Suprapubic skin (tissue), 4 donors: ENCODE results near the gene WNT3. TPM values are rescaled to one million over a fixed set of nuclear protein-coding genes. Genes with fewer than 3 reads are reported as not detected.
A peak's percentile ranks its signal among the peaks of the same experiment; 100 is the strongest.
"Not testable (repeated sequence)": the region's sequence is repeated elsewhere in the genome, so short reads cannot be mapped to it uniquely, and the experiment has no call there.

ENCODE experiments used
- DNase-seq, 2 donors: peaks; one replicate each; pipeline ENCODE4 v3.0.0-alpha.2; 2019; ENCODE audit warnings: low spot score in 2 of 2
- H3K27ac ChIP-seq: fragments of 200-600 bp; sonication (generic); one replicate; pipeline ENCODE4 v1.5.1; 2019
- H3K27me3 ChIP-seq: fragments of 200-600 bp; sonication (generic); one replicate; pipeline ENCODE4 v1.5.1; 2019
- H3K36me3 ChIP-seq: fragments of 200-600 bp; sonication (generic); one replicate; pipeline ENCODE4 v1.5.1; 2019
- H3K4me1 ChIP-seq: fragments of 200-600 bp; sonication (generic); one replicate; pipeline ENCODE4 v1.5.1; 2019
- H3K4me3 ChIP-seq: fragments of 200-600 bp; sonication (generic); one replicate; pipeline ENCODE4 v1.5.1; 2019; ENCODE audit warnings: mild to moderate bottlenecking
- H3K9me3 ChIP-seq: fragments of 200-600 bp; sonication (generic); one replicate; pipeline ENCODE4 v1.5.1; 2019
- EP300 ChIP-seq: sonication (generic); formaldehyde crosslinking; IDR thresholded peaks from one replicate; pipeline ENCODE4 v1.6.1; 2017; ENCODE audit warnings: antibody characterized with exemption
- POLR2A ChIP-seq, 2 donors: fragments of 450-650 bp; IDR thresholded peaks; one replicate each; pipeline ENCODE4 v1.6.1; 2017; ENCODE audit warnings: antibody characterized with exemption in 2 of 2, mild to moderate bottlenecking in 2 of 2, moderate library complexity in 2 of 2
- POLR2AphosphoS5 ChIP-seq, 3 donors: sonication (generic); formaldehyde crosslinking; IDR thresholded peaks; one replicate each; pipeline ENCODE4 v1.6.1; 2017; ENCODE audit warnings: antibody characterized with exemption in 3 of 3
- WGBS: methylation state at CpG from one replicate; pipeline ENCODE4 v1.1.5; 2018; 5-methylcytosine and 5-hydroxymethylcytosine counted together
- total RNA-seq, 4 donors: library from RNA; depleted of rRNA; stranded (reverse); fragments of >200 nt; gene quantifications; one replicate each; pipeline ENCODE4 v1.1.0, GENCODE V29; 2016
- TF ChIP-seq, protein P1 (sequence below), 2 donors: fragments of 200-600 bp in 1 of 2; fragments of 450-650 bp in 1 of 2; sonication (generic) in 1 of 2; IDR thresholded peaks; one replicate each; pipeline ENCODE4 v1.5.1; 2016 to 2019; ENCODE audit warnings: antibody characterized with exemption in 2 of 2, mild to moderate bottlenecking in 1 of 2, moderate library complexity in 1 of 2

Gene WNT3
- total RNA-seq, 4 donors from 2014 or later = 39.3 to 84.9 (median 61.7) TPM

DNA sequence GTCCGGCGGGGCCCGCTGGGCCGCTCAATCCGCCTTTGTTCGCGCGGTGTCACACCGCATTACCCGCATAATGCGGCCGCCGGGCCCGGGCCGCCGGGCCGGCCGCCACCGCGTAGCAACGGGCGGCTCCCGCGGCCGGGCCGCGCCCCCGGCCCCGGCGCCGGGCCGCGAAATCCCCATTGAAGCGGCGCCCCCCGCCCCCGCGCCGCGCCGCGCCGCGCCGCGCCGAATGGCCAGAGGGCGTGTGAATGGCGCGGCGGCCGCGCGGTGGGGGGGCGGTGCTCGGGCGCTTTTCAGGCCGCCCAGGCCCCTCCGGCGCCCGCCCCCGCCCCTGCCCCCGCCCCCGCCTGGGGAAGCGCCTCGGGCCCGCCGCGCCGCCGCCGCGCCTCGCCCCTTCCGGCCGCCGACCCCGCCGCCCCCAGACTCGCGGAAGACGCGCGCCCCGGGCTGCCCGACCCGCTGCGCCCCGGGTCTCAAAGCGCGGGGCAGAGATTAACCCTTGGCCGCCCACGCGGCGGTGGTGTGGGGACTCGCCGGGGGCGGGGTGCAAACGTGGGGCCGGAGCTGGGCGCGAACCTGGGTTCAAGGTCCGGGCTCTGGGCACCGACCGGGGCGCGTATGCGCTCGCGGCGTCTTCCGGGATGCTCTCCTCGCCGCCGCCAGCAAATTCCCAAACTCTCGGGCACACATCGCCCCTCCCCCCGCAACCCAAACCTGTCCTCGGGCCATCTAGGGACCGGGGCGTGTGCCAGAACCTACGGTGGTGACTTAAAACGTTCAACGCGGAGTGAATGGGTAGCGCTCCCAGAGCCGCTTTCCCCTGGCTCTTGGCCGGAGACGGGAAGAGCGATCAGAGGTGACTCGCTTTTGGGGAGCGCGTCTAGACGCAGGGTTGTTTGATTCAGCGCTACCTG, 46.7 kb downstream of the WNT3 start:
- peak overlapping the region; percentile 58 for H3K27ac ChIP-seq
- H3K4me1 ChIP-seq = peaks cover 28% of the 10 kb centered on the region
- no peaks in the 10 kb centered on the region for H3K27me3 ChIP-seq
- no peaks in the 10 kb centered on the region for H3K36me3 ChIP-seq
- peak overlapping the region; percentile 64 for H3K4me3 ChIP-seq
- no peaks in the 10 kb centered on the region for H3K9me3 ChIP-seq
- 2% methylated on average over 23 of the region's 135 CpGs for WGBS
- TF ChIP-seq EP300 (no peak), POLR2AphosphoS5 (IDR thresholded peaks at IDR 0.05) (no peak), POLR2A (IDR thresholded peaks at IDR 0.05) (no peak)
- TF ChIP-seq, protein P1, sequence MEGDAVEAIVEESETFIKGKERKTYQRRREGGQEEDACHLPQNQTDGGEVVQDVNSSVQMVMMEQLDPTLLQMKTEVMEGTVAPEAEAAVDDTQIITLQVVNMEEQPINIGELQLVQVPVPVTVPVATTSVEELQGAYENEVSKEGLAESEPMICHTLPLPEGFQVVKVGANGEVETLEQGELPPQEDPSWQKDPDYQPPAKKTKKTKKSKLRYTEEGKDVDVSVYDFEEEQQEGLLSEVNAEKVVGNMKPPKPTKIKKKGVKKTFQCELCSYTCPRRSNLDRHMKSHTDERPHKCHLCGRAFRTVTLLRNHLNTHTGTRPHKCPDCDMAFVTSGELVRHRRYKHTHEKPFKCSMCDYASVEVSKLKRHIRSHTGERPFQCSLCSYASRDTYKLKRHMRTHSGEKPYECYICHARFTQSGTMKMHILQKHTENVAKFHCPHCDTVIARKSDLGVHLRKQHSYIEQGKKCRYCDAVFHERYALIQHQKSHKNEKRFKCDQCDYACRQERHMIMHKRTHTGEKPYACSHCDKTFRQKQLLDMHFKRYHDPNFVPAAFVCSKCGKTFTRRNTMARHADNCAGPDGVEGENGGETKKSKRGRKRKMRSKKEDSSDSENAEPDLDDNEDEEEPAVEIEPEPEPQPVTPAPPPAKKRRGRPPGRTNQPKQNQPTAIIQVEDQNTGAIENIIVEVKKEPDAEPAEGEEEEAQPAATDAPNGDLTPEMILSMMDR (IDR thresholded peaks at IDR 0.05) = no peak
- DNase-seq = peak in 1 of 2 donors; percentile 66

DNA sequence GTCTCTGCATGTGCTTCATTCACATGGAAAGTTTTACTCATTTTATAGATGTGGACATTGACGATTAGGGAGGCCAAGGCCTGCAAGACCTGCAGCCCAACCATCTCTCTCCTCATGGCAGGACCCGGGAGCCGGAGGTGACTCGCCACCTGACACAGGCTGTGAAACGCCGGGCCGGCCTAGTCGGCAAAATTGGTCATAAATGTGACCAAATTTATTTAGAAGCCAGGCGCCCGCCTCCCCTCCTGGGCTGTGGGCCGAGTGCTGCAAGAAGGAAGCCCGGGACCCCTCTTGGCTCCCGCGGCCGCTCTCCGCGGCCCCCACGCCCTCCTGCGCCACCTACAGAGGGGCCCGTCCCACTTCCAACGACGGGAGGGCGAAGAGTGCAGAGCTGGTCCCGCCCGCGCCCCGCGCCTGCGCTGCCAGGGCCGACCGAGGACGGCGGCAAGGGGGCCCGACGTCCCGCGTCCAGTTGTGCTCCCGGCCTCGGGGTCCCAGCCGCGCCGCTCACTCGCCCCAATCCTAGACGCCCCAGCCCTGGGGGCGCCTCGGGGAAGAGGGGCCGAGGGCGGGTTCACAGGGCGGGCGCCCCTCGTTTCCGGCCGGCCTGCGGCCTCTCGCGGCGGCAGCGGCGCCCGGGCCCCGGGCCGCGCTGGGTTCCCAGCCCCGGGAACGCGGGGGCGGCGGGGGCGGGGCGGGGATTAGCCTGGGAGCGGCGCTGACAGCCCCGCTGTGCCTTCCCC, 47.5 kb downstream of the WNT3 start:
- Histone ChIP-seq H3K27ac (peak overlapping the region; percentile 58), H3K9me3 (no peaks in the 10 kb centered on the region), H3K4me1 (peaks cover 28% of the 10 kb centered on the region), H3K36me3 (no peaks in the 10 kb centered on the region), H3K27me3 (no peaks in the 10 kb centered on the region), H3K4me3 (peak overlapping the region; percentile 64)
- peak; percentile 74 to 81 for DNase-seq
- no peak for TF ChIP-seq EP300
- no peak for TF ChIP-seq POLR2A (IDR thresholded peaks at IDR 0.05)
- TF ChIP-seq, protein P1 (IDR thresholded peaks at IDR 0.05) = no peak
- no peak for TF ChIP-seq POLR2AphosphoS5 (IDR thresholded peaks at IDR 0.05)
- WGBS = 8% methylated on average over 2 of the region's 73 CpGs

DNA sequence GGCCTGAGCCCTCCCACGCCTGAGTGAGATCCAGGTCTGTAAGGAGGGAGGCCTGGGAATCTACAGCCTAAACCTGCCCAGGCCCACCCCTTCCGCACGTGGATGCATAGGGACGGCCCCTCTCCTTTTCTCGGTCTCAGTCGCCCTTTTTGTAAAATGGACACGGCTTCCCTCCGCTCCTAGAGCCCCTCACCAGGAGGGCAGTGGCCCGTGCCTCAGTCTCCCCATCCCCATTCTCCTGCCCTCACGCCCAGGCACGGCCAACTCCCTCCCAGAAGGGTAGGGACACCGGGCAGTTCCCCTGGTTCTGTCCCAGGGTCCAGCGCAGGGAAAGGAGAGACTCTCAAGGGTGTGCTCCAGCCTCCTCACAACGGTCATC, 48.1 kb downstream of the WNT3 start:
- DNase-seq = peak; percentile 59 to 61
- WGBS = 69% methylated on average over 14 of the region's 14 CpGs
- no peak for TF ChIP-seq POLR2A (IDR thresholded peaks at IDR 0.05)
- TF ChIP-seq, protein P1 (IDR thresholded peaks at IDR 0.05) = no peak
- no peak for TF ChIP-seq POLR2AphosphoS5 (IDR thresholded peaks at IDR 0.05)
- TF ChIP-seq EP300 = no peak
- no peak overlapping the region for H3K27ac ChIP-seq
- no peaks in the 10 kb centered on the region for H3K36me3 ChIP-seq
- no peak overlapping the region for H3K4me3 ChIP-seq
- H3K9me3 ChIP-seq = no peaks in the 10 kb centered on the region
- no peaks in the 10 kb centered on the region for H3K27me3 ChIP-seq
- H3K4me1 ChIP-seq = peaks cover 30% of the 10 kb centered on the region

DNA sequence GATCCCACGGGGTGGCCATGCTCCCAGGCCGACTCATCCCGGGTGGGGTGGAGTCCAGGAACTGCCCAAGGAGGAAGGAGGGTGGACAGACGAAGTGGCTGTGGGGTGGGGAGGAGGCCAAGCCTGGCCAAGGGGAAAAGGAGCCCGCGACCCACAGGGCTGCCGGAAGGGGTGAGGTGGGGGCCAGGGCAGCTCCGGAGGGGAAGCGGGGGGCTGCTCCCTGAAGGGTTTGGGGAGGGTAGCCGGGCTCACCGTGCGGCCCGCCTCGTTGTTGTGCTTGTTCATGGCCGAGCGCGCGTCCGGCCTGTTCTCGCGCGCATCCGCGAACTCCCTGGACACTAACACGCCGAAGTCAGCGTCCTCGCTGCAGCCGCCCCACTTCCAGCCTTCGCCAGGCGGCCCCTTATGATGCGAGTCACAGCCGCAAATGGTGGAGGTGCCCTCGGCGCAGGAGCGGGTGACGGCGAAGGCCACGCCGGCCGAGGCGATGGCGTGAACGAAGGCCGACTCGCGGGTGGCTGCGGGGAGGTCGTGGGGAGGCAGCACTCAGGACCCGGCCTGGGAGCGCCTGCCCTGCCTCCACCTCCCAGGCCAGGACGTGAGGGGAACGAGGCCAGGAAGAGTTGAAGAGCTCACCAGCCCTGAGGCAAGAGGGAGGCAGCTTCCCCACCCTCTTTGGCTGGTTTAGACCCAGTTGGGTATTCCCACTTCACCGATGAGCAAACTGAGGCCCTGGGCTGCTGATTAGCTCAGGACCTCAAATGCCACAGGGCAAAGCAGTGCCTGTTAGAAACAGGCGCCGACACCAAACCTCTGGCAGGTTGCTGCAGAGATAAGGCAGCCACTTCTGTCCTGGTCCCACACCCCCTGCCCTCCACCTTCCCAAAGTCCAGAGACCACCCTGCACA, 48.7 kb downstream of the WNT3 start:
- Histone ChIP-seq H3K27ac (no peak overlapping the region), H3K36me3 (no peaks in the 10 kb centered on the region), H3K4me3 (peak overlapping the region; percentile 33), H3K27me3 (no peaks in the 10 kb centered on the region), H3K9me3 (no peaks in the 10 kb centered on the region), H3K4me1 (peaks cover 35% of the 10 kb centered on the region)
- DNase-seq = peak; percentile 61 to 76
- 45% methylated on average over 42 of the region's 56 CpGs for WGBS
- TF ChIP-seq POLR2A (IDR thresholded peaks at IDR 0.05) (no peak), POLR2AphosphoS5 (IDR thresholded peaks at IDR 0.05) (no peak), EP300 (no peak)
- TF ChIP-seq, protein P1 (IDR thresholded peaks at IDR 0.05) = no peak

DNA sequence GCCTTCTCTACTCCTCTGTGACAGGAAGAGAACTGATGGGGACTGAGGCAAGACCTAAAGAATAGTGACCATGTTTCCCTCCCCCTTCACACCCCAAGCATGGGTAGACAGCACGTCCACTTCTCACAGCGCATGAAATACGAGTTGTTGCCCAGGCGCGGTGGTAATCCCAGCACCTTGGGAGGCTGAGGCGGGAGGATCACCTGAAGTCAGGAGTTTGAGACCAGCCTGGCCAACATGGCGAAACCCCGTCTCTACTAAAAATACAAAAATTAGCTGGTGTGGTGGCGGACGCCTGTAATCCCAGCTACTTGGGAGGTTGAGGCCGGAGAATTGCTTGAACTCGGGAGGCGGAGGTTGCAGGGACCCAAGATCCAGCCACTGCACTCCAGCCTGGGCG, 49.6 kb downstream of the WNT3 start:
- 99% methylated on average over 14 of the region's 14 CpGs for WGBS

More for the DNA sequence above, 49.6 kb downstream of the WNT3 start:
- H3K9me3 ChIP-seq, H3K27me3 ChIP-seq, H3K27ac ChIP-seq, H3K36me3 ChIP-seq, H3K4me3 ChIP-seq: not testable (repeated sequence)
- DNase-seq = peak in 1 of 2 donors; percentile 55
- peaks cover 39% of the 10 kb centered on the region for H3K4me1 ChIP-seq
